GM12878 (cell line): ENCODE measurements around the gene MLN. TPM values are rescaled to one million over a fixed set of nuclear protein-coding genes. Genes with fewer than 3 reads are reported as not detected.

Experiments
- ATF7 ChIP-seq: fragments of 450-650 bp; IDR thresholded peaks from 2 replicates; pipeline ENCODE4 v1.6.1; 2016; ENCODE audit warnings: low read depth, mild to moderate bottlenecking
- BACH1 ChIP-seq: fragments of 450-650 bp; IDR thresholded peaks from 2 replicates; pipeline ENCODE4 v1.6.1; 2017; ENCODE audit warnings: mild to moderate bottlenecking, borderline replicate concordance
- BHLHE40 ChIP-seq, 2 experiments: fragments of 450-650 bp in 1 of 2; IDR thresholded peaks; 2 replicates each; pipeline ENCODE4 v1.6.1; 2011 to 2017; ENCODE audit warnings: low read depth in 2 of 2, borderline replicate concordance in 1 of 2, improper control_type of control experiment in 1 of 2, low read length in 1 of 2, mild to moderate bottlenecking in 1 of 2
- DPF2 ChIP-seq: fragments of 450-650 bp; IDR thresholded peaks from 2 replicates; pipeline ENCODE4 v1.6.1; 2017; ENCODE audit warnings: mild to moderate bottlenecking
- NR2C1 ChIP-seq: fragments of 450-650 bp; IDR thresholded peaks from 2 replicates; pipeline ENCODE4 v1.6.1; 2017; ENCODE audit warnings: antibody characterized with exemption, mild to moderate bottlenecking, moderate library complexity
- POLR2A ChIP-seq: IDR thresholded peaks from 2 replicates; pipeline ENCODE4 v1.6.1; 2011; ENCODE audit warnings: low read depth, mild to moderate bottlenecking, low read length
- POU2F2 ChIP-seq: IDR thresholded peaks from 3 replicates; pipeline ENCODE4 v1.6.1; 2011; ENCODE audit warnings: low read depth, mild to moderate bottlenecking, low read length, borderline replicate concordance
- YY1 ChIP-seq: IDR thresholded peaks from 2 replicates; pipeline ENCODE4 v1.6.1; 2011; ENCODE audit warnings: low read depth, mild to moderate bottlenecking, low read length
- ZBED1 ChIP-seq: IDR thresholded peaks from 2 replicates; pipeline ENCODE4 v1.6.1; 2016; ENCODE audit warnings: borderline replicate concordance
- ZBTB40 ChIP-seq: fragments of 450-650 bp; IDR thresholded peaks from 2 replicates; pipeline ENCODE4 v1.6.1; 2016; ENCODE audit warnings: mild to moderate bottlenecking, moderate library complexity, borderline replicate concordance
- polyA plus RNA-seq, 11 experiments: library from polyadenylated mRNA; depleted of rRNA in 4 of 11; unstranded in 6 of 11; stranded (reverse) in 5 of 11; fragments of >200 nt; fragmentation: Nextera tagmentation in 4 of 11; fragmentation: Illumina TruSeq in 1 of 11; extraction: Ambion mirVana in 4 of 11; extraction: Trizol in 1 of 11; gene quantifications; 1 replicate in 1 of 11; 2 replicates in 10 of 11; pipeline versions ENCODE4 v1.2.1 to v1.2.3, GENCODE V29; 2011 to 2016; ENCODE audit warnings: inconsistent platforms in 2 of 11, missing spikeins in 2 of 11, low read depth in 1 of 11
- total RNA-seq, 4 experiments: library from RNA; depleted of rRNA in 3 of 4; stranded (reverse); fragments of >200 nt in 3 of 4; fragmentation: Illumina TruSeq in 1 of 4; extraction: Trizol in 1 of 4; gene quantifications; 2 replicates each; pipeline versions ENCODE4 v1.2.1 to v1.2.3, GENCODE V29; 2013 to 2021
- TF ChIP-seq, protein P1 (sequence below): fragments of 450-650 bp; conservative IDR thresholded peaks from 2 replicates; pipeline ENCODE4 v1.6.1; 2017; ENCODE audit warnings: mild to moderate bottlenecking, moderate library complexity
- TF ChIP-seq, protein P2 (sequence below): IDR thresholded peaks from 2 replicates; pipeline ENCODE4 v1.6.1; 2012; ENCODE audit warnings: low read depth, low read length, improper control_type of control experiment

Gene MLN
- total and polyA plus RNA-seq, 10 of the 15 experiments (the other 5 are each of a cell fraction or from before 2014, with no cell fraction given), result not detected

DNA sequence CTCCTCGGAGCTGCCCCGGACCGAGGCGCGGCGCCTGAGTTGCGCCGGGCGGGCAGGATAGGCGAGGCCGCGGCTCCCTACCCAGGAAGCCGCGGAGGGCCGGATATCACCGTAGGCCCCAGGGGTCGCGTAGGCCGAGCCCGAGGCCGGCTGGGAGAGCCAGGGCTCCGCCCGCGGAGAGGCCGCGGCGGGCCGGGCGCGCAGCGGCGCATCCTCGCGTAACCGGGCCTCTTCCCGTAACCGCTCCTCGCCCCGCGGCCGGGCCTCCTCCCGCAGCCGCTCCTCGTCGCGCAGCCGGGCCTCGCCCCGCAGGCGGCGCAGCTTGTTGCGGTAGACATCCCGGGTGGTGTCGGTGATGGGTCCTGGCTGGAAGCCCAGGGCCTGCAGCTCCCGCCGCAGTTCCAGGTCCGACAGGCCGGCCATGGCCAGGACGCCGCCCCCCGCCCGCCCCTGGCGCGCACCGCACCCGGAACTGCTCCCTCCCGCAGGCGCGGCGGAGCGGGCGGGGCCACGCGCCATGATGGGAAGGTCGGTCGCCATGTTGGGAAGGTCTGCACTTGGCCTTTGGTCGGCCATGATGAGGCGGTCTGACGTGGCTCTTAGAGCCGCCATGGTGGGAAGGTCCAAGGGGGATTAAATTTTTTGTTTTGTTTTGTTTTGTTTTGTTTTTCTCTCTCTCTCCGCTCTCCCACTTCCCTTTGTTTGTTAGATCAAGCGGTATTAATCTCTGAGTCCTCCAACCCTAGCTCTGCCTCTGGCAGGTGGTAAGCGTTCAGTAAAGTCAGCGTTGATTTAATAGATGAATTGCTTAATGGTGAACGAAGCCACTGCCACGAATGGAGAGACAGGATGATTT lies 14.9 kb downstream of the MLN start, which contains the start of gene LEMD2 (continued):
- TF ChIP-seq, protein P1, sequence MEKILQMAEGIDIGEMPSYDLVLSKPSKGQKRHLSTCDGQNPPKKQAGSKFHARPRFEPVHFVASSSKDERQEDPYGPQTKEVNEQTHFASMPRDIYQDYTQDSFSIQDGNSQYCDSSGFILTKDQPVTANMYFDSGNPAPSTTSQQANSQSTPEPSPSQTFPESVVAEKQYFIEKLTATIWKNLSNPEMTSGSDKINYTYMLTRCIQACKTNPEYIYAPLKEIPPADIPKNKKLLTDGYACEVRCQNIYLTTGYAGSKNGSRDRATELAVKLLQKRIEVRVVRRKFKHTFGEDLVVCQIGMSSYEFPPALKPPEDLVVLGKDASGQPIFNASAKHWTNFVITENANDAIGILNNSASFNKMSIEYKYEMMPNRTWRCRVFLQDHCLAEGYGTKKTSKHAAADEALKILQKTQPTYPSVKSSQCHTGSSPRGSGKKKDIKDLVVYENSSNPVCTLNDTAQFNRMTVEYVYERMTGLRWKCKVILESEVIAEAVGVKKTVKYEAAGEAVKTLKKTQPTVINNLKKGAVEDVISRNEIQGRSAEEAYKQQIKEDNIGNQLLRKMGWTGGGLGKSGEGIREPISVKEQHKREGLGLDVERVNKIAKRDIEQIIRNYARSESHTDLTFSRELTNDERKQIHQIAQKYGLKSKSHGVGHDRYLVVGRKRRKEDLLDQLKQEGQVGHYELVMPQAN, result peak; percentile 89
- TF ChIP-seq ATF7, result peak; percentile 24; the same call in 1 of the 2 replicates
- TF ChIP-seq POLR2A, result peak; percentile 91
- TF ChIP-seq BACH1, result peak; percentile 78
- TF ChIP-seq POU2F2, result peak; percentile 48; the same call in 1 of the 3 replicates
- peak; percentile 96 for TF ChIP-seq NR2C1
- TF ChIP-seq, protein P2, sequence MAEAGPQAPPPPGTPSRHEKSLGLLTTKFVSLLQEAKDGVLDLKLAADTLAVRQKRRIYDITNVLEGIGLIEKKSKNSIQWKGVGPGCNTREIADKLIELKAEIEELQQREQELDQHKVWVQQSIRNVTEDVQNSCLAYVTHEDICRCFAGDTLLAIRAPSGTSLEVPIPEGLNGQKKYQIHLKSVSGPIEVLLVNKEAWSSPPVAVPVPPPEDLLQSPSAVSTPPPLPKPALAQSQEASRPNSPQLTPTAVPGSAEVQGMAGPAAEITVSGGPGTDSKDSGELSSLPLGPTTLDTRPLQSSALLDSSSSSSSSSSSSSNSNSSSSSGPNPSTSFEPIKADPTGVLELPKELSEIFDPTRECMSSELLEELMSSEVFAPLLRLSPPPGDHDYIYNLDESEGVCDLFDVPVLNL, result no peak
- TF ChIP-seq DPF2, result peak; percentile 80
- TF ChIP-seq ZBED1, result no peak
- TF ChIP-seq YY1, result peak; percentile 100
- TF ChIP-seq ZBTB40, result peak; percentile 55; the same call in 1 of the 2 replicates
- peak in 1 of 2 experiments; percentile 52; a peak in 2 of 4 replicates for TF ChIP-seq BHLHE40 (IDR thresholded peaks at IDR 0.05; ENCODE audit: borderline replicate concordance in 1 of 2, low read depth in 2 of 2, low read length in 1 of 2)
- TF ChIP-seq, all 136 proteins: peak for 60
